ENCODE measurements around the gene ATR. TPM values are rescaled to one million over a fixed set of nuclear protein-coding genes. Genes with fewer than 3 reads are reported as not detected.

The ATR gene
- total RNA-seq, 2 experiments from 2014 or later, result 29.0 to 29.5 TPM

DNA sequence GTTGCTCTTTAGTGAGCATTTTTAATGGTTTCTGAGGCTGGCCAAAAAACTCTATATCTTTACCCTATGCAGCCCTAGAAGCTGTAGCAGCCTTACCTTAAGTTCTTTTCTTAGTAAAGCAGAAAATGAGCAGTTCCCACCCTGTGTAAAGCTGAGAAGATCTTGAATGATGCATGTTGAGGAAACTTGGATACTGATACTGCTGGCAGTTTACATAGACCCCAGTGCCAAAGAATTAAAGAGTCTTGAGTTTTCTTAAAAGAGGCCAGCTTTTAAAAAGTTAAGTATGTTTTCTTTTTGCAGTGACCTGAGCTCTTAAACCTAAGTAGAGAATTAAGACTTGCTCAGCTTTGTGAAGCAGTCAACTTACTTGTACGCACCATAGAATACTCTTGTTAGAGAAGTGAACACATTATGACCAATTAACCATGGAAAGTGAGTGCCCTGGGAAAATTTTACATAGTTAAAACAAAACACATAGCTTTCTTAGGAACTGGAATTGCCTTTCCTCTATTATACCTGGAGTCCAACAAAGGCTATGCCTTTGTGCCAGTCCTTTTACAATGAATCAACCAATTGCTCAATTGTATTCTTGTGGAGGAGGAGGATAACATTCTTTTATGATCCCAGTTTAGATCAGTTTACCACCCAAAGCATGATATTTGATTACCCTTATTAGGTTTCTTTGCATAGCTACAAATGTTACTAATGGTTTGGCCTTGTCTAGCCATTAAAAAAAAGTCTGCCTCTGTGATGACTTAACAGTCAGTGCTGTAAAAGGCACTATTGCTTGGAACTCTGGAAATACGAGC, 46.0 kb upstream of the ATR start:
- Histone ChIP-seq H3K27me3 (ENCODE audit: control insufficient read depth in 1 of 2, insufficient read depth in 2 of 2, low read length in 2 of 2) (no peaks in the 10 kb centered on the region), H3K4me3 (ENCODE audit: low read length) (no peak overlapping the region), H3K9me3 (ENCODE audit: control insufficient read depth in 1 of 2, insufficient read depth in 1 of 2, low read length in 2 of 2) (no peaks in the 10 kb centered on the region), H3K36me3 (ENCODE audit: insufficient read depth, low read length) (no peaks in the 10 kb centered on the region), H3K27ac (ENCODE audit: low read depth in 1 of 2, low read length in 2 of 2) (no peak overlapping the region), H3K4me1 (ENCODE audit: insufficient read depth, low read length) (no peaks in the 10 kb centered on the region)
- Mint-ChIP-seq H3K4me1 (ENCODE audit: low read depth) (no peaks in the 10 kb centered on the region), H3K4me3 (no peak overlapping the region), H3K27ac (no peak overlapping the region), H3K9me3 (no peaks in the 10 kb centered on the region), H3K36me3 (ENCODE audit: low read depth) (no peaks in the 10 kb centered on the region), H3K27me3 (no peaks in the 10 kb centered on the region)
- ChIA-PET POLR2A (no interaction called here), CTCF (interaction anchor here (0.8 kb wide), 1 partner anchor 15 kb away, joined by 3 read pairs; no protein-coding TSS in a partner anchor)
- DNase-seq (no peak), ATAC-seq (ENCODE audit: poor library complexity) (no peak)
- TF ChIP-seq, protein P1, sequence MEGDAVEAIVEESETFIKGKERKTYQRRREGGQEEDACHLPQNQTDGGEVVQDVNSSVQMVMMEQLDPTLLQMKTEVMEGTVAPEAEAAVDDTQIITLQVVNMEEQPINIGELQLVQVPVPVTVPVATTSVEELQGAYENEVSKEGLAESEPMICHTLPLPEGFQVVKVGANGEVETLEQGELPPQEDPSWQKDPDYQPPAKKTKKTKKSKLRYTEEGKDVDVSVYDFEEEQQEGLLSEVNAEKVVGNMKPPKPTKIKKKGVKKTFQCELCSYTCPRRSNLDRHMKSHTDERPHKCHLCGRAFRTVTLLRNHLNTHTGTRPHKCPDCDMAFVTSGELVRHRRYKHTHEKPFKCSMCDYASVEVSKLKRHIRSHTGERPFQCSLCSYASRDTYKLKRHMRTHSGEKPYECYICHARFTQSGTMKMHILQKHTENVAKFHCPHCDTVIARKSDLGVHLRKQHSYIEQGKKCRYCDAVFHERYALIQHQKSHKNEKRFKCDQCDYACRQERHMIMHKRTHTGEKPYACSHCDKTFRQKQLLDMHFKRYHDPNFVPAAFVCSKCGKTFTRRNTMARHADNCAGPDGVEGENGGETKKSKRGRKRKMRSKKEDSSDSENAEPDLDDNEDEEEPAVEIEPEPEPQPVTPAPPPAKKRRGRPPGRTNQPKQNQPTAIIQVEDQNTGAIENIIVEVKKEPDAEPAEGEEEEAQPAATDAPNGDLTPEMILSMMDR (IDR thresholded peaks at IDR 0.05), result no peak
- intact Hi-C loops (cut with DNase I, micrococcal nuclease), result no loop called here

DNA sequence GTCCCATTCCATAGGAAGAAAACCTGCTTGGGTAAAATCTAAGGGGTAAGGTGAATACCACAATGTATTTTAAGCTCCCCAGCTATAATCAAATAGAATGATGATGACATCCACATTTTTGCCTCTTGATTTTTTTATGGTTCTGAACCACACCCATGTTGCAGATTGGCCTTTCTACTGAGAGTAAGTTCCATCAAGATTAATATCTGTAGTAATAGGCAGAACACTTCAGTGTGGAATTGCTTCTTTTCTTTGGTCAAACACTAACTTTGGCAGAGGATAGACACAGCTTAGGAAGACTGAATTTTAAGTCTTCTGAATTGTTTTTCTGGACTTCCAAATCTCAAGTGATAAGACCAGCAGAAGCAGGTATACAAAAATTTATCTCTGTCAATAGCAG, 44.7 kb upstream of the ATR start:
- Histone ChIP-seq H3K4me1 (ENCODE audit: insufficient read depth, low read length) (no peaks in the 10 kb centered on the region), H3K27ac (ENCODE audit: low read depth in 1 of 2, low read length in 2 of 2) (no peak overlapping the region), H3K27me3 (ENCODE audit: control insufficient read depth in 1 of 2, insufficient read depth in 2 of 2, low read length in 2 of 2) (no peaks in the 10 kb centered on the region), H3K9me3 (ENCODE audit: control insufficient read depth in 1 of 2, insufficient read depth in 1 of 2, low read length in 2 of 2) (no peaks in the 10 kb centered on the region), H3K4me3 (ENCODE audit: low read length) (no peak overlapping the region), H3K36me3 (ENCODE audit: insufficient read depth, low read length) (no peaks in the 10 kb centered on the region)
- Mint-ChIP-seq H3K4me1 (ENCODE audit: low read depth) (no peaks in the 10 kb centered on the region), H3K9me3 (no peaks in the 10 kb centered on the region), H3K4me3 (no peak overlapping the region), H3K27me3 (no peaks in the 10 kb centered on the region), H3K36me3 (ENCODE audit: low read depth) (no peaks in the 10 kb centered on the region), H3K27ac (no peak overlapping the region)
- DNase-seq (no peak), ATAC-seq (ENCODE audit: poor library complexity) (no peak)
- ChIA-PET POLR2A (no interaction called here), CTCF (no interaction called here)
- TF ChIP-seq, protein P1 (IDR thresholded peaks at IDR 0.05), result no peak
- intact Hi-C loops (cut with DNase I, micrococcal nuclease), result no loop called here

DNA sequence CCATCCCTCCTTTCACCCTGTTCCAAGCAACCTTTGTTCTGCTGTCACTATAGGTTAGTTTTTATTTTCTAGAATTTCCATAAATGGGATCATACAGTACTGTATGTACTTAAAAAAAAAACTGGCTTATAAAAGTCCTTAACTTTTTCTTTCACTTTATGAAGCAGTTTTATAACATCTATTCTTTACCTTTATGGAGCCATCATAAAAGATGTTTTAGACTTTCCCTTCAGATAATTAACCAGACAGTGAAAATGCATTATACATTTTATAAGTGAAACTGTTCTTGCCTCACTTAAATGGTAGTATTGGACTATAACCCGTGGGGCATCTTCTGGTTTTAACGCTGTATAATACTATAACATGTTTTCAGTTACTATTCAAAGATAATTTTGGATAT, 43.9 kb upstream of the ATR start:
- ATAC-seq (ENCODE audit: poor library complexity), result no peak
- TF ChIP-seq, protein P1 (IDR thresholded peaks at IDR 0.05), result no peak

More for the DNA sequence above, 43.9 kb upstream of the ATR start:
- no peak overlapping the region for H3K27ac ChIP-seq (ENCODE audit: low read depth in 1 of 2, low read length in 2 of 2)
- DNase-seq, result no peak
- no peaks in the 10 kb centered on the region for H3K27me3 Mint-ChIP-seq
- no peak overlapping the region for H3K27ac Mint-ChIP-seq
- POLR2A ChIA-PET, result no interaction called here
- H3K27me3 ChIP-seq (ENCODE audit: control insufficient read depth in 1 of 2, insufficient read depth in 2 of 2, low read length in 2 of 2), result no peaks in the 10 kb centered on the region
- CTCF ChIA-PET, result no interaction called here
- H3K4me1 ChIP-seq (ENCODE audit: insufficient read depth, low read length), result no peaks in the 10 kb centered on the region
- H3K4me3 ChIP-seq (ENCODE audit: low read length), result no peak overlapping the region
- no peaks in the 10 kb centered on the region for H3K4me1 Mint-ChIP-seq (ENCODE audit: low read depth)
- no peaks in the 10 kb centered on the region for H3K9me3 ChIP-seq (ENCODE audit: control insufficient read depth in 1 of 2, insufficient read depth in 1 of 2, low read length in 2 of 2)
- intact Hi-C loops (cut with DNase I, micrococcal nuclease), result no loop called here
- H3K4me3 Mint-ChIP-seq, result no peak overlapping the region
- no peaks in the 10 kb centered on the region for H3K36me3 Mint-ChIP-seq (ENCODE audit: low read depth)
- no peaks in the 10 kb centered on the region for H3K9me3 Mint-ChIP-seq
- H3K36me3 ChIP-seq (ENCODE audit: insufficient read depth, low read length), result no peaks in the 10 kb centered on the region
